GM12875 (cell line): ENCODE data around the gene COBLL1.

Experiments
- H3K4me3 ChIP-seq: one replicate; pipeline ENCODE4 v1.5.1; 2011; ENCODE audit warnings: low read depth, low read length, control low read depth
- CTCF ChIP-seq: IDR thresholded peaks from 2 replicates; pipeline ENCODE4 v1.5.1; 2011; ENCODE audit warnings: low read depth, mild to moderate bottlenecking, control low read depth, inconsistent platforms, low read length, moderate library complexity, borderline replicate concordance; ENCODE audit not compliant: insufficient read depth

The COBLL1 gene

GRCh38 chr2:164842624-164842966 lies 972 bp upstream of the COBLL1 start:
- no peak overlapping the region for H3K4me3 ChIP-seq
- no peak for TF ChIP-seq CTCF

GRCh38 chr2:164840930-164841718 lies 499 bp downstream of the COBLL1 start:
- H3K4me3 ChIP-seq = peak overlapping the region; percentile 27
- TF ChIP-seq CTCF = no peak

GRCh38 chr2:164840458-164840929 lies 1.1 kb downstream of the COBLL1 start:
- TF ChIP-seq CTCF = no peak
- no peak overlapping the region for H3K4me3 ChIP-seq

- H3K4me3 ChIP-seq = no peak overlapping the region
- no peak for TF ChIP-seq CTCF
These were observed 1.6 kb downstream of the COBLL1 start for GRCh38 chr2:164839914-164840457.

- no peak for TF ChIP-seq CTCF
- no peak overlapping the region for H3K4me3 ChIP-seq
These were observed 3.8 kb downstream of the COBLL1 start for GRCh38 chr2:164837807-164838206.

- TF ChIP-seq CTCF = no peak
These were observed 4.7 kb downstream of the COBLL1 start for GRCh38 chr2:164836907-164837306.

GRCh38 chr2:164835302-164835701 lies 6.3 kb downstream of the COBLL1 start:
- no peak for TF ChIP-seq CTCF
- H3K4me3 ChIP-seq = no peak overlapping the region

More at GRCh38 chr2:164836907-164837306, 4.7 kb downstream of the COBLL1 start:
- no peak overlapping the region for H3K4me3 ChIP-seq
